Liver (tissue), 9 donors: ENCODE results near the gene BPIFB4. TPM values are rescaled to one million over a fixed set of nuclear protein-coding genes. Genes with fewer than 3 reads are reported as not detected.
"Not testable (repeated sequence)": the region's sequence is repeated elsewhere in the genome, so short reads cannot be mapped to it uniquely, and the experiment has no call there.

Source experiments
- DNase-seq: peaks from one replicate; pipeline ENCODE4 v3.0.0-alpha.2; 2017; ENCODE audit warnings: low spot score
- H3K27ac ChIP-seq, 2 donors: one replicate each; pipeline ENCODE4 v1.7.0; 2013; ENCODE audit warnings: inconsistent platforms in 2 of 2, low read length in 2 of 2, control low read depth in 1 of 2, low read depth in 1 of 2, mild to moderate bottlenecking in 1 of 2
- H3K27me3 ChIP-seq, 4 donors: one replicate each; pipeline versions ENCODE4 v1.6.1 to v1.7.0; 2013; ENCODE audit warnings: low read length in 3 of 4, inconsistent platforms in 1 of 4, mild to moderate bottlenecking in 1 of 4, moderate library complexity in 1 of 4; ENCODE audit not compliant: control insufficient read depth in 4 of 4, insufficient read depth in 4 of 4
- H3K36me3 ChIP-seq, 4 donors: one replicate each; pipeline versions ENCODE4 v1.6.1 to v1.7.0; 2013; ENCODE audit warnings: low read length in 3 of 4, mild to moderate bottlenecking in 3 of 4, low read depth in 1 of 4, moderate library complexity in 1 of 4; ENCODE audit not compliant: control insufficient read depth in 4 of 4, insufficient read depth in 3 of 4
- H3K4me1 ChIP-seq, 4 donors: one replicate each; pipeline versions ENCODE4 v1.6.1 to v1.7.0; 2013; ENCODE audit warnings: low read length in 3 of 4, mild to moderate bottlenecking in 3 of 4, moderate library complexity in 1 of 4; ENCODE audit not compliant: control insufficient read depth in 4 of 4, insufficient read depth in 4 of 4
- H3K4me3 ChIP-seq, 3 donors: one replicate each; pipeline versions ENCODE4 v1.6.1 to v1.7.0; 2013; ENCODE audit warnings: low read length in 3 of 3, control low read depth in 1 of 3, low read depth in 1 of 3, mild to moderate bottlenecking in 1 of 3
- H3K9ac ChIP-seq, 2 donors: one replicate each; pipeline ENCODE4 v1.7.0; 2013; ENCODE audit warnings: low read length in 2 of 2, mild to moderate bottlenecking in 2 of 2, moderate library complexity in 2 of 2, control low read depth in 1 of 2, low read depth in 1 of 2
- H3K9me3 ChIP-seq, 4 donors: one replicate each; pipeline versions ENCODE4 v1.6.1 to v1.7.0; 2013; ENCODE audit warnings: low read length in 3 of 4; ENCODE audit not compliant: control insufficient read depth in 4 of 4
- ATF3 ChIP-seq: IDR thresholded peaks from 2 replicates; pipeline ENCODE4 v1.6.1; 2016; ENCODE audit warnings: antibody characterized with exemption
- CTCF ChIP-seq: fragments of 150-350 bp; IDR thresholded peaks from 2 replicates; pipeline ENCODE4 v1.5.1; 2017; ENCODE audit warnings: improper control_type of control experiment, low read depth, low read length; ENCODE audit not compliant: missing input control
- FOXA1 ChIP-seq: IDR thresholded peaks from 2 replicates; pipeline ENCODE4 v1.6.1; 2016; ENCODE audit warnings: antibody characterized with exemption
- GABPA ChIP-seq, 2 donors: IDR thresholded peaks in 1 of 2; conservative IDR thresholded peaks in 1 of 2; 2 replicates each; pipeline ENCODE4 v1.6.1; 2016; ENCODE audit warnings: antibody characterized with exemption in 2 of 2, mild to moderate bottlenecking in 1 of 2, moderate library complexity in 1 of 2
- HNF4A ChIP-seq, 2 donors: conservative IDR thresholded peaks; 2 replicates each; pipeline ENCODE4 v1.6.1; 2016; ENCODE audit warnings: antibody characterized with exemption in 2 of 2, mild to moderate bottlenecking in 2 of 2
- JUND ChIP-seq, 2 donors: IDR thresholded peaks; 2 replicates each; pipeline ENCODE4 v1.6.1; 2016; ENCODE audit warnings: antibody characterized with exemption in 2 of 2
- MAX ChIP-seq: IDR thresholded peaks from 2 replicates; pipeline ENCODE4 v1.6.1; 2016; ENCODE audit warnings: antibody characterized with exemption
- RAD21 ChIP-seq, 2 donors: IDR thresholded peaks; 2 replicates each; pipeline ENCODE4 v1.6.1; 2016; ENCODE audit warnings: antibody characterized with exemption in 2 of 2, mild to moderate bottlenecking in 2 of 2
- REST ChIP-seq: IDR thresholded peaks from 2 replicates; pipeline ENCODE4 v1.6.1; 2016; ENCODE audit warnings: antibody characterized with exemption, mild to moderate bottlenecking
- RXRA ChIP-seq, 2 donors: IDR thresholded peaks; 2 replicates each; pipeline ENCODE4 v1.6.1; 2017 to 2018; ENCODE audit warnings: antibody characterized with exemption in 2 of 2, mild to moderate bottlenecking in 1 of 2
- TAF1 ChIP-seq: conservative IDR thresholded peaks from 2 replicates; pipeline ENCODE4 v1.6.1; 2016; ENCODE audit warnings: antibody characterized with exemption, mild to moderate bottlenecking
- YY1 ChIP-seq: IDR thresholded peaks from 2 replicates; pipeline ENCODE4 v1.6.1; 2016; ENCODE audit warnings: antibody characterized with exemption, mild to moderate bottlenecking
- ZBTB33 ChIP-seq: IDR thresholded peaks from 2 replicates; pipeline ENCODE4 v1.6.1; 2016; ENCODE audit warnings: antibody characterized with exemption
- WGBS: extraction: QIAGEN DNeasy Blood & Tissue Kit; methylation state at CpG from one replicate; pipeline ENCODE4 v1.1.7; 2013; 5-methylcytosine and 5-hydroxymethylcytosine counted together
- polyA plus RNA-seq, 2 donors: library from polyadenylated mRNA; stranded (reverse) in 1 of 2; unstranded in 1 of 2; fragments of 200-250 nt in 1 of 2; fragments of >200 nt in 1 of 2; fragmentation: Nextera tagmentation in 1 of 2; extraction: Ambion mirVana in 1 of 2; gene quantifications; one replicate each; pipeline versions ENCODE4 v1.2.1 to v1.2.3, GENCODE V29; 2013 to 2015
- total RNA-seq, 2 donors: library from RNA; depleted of rRNA; stranded (reverse); fragments of >200 nt; gene quantifications; one replicate each; pipeline ENCODE4 v1.2.3, GENCODE V29; 2014
- donor health status: healthy.
- donor health status: healthy.
- donor health status: healthy.
- donor health status: healthy.
- donor health status: healthy.

BPIFB4 gene
- total and polyA plus RNA-seq, 4 donors = 0.16 TPM; not detected in 3

GRCh38 chr20:33095902-33096584 lies 16.6 kb downstream of the BPIFB4 start:
- DNase-seq = peak; percentile 38
- H3K27me3 ChIP-seq, H3K9me3 ChIP-seq, H3K4me1 ChIP-seq, H3K9ac ChIP-seq, H3K4me3 ChIP-seq, H3K36me3 ChIP-seq, H3K27ac ChIP-seq: not testable (repeated sequence)
- WGBS = 45% methylated on average over 6 of the region's 6 CpGs
- peak; percentile 15 to 54 for TF ChIP-seq RXRA (IDR thresholded peaks at IDR 0.05)
- TF ChIP-seq RAD21 (IDR thresholded peaks at IDR 0.05) = peak; percentile 98 to 99
- peak; percentile 99 for TF ChIP-seq CTCF
- peak; percentile 89 for TF ChIP-seq REST
- TF ChIP-seq FOXA1 = peak; percentile 51

GRCh38 chr20:33097001-33097400 lies 17.6 kb downstream of the BPIFB4 start:
- 71% methylated on average over 4 of the region's 4 CpGs for WGBS
- Histone ChIP-seq H3K4me3 (no peak overlapping the region), H3K27ac (no peak overlapping the region), H3K9ac (no peak overlapping the region), H3K36me3 (no peaks in the 10 kb centered on the region), H3K4me1 (no peaks in the 10 kb centered on the region), H3K27me3 (no peaks in the 10 kb centered on the region), H3K9me3 (peaks cover 0 to 3% (median 0%) of the 10 kb centered on the region in 4 donors)
- DNase-seq = no peak
- TF ChIP-seq MAX = no peak
- TF ChIP-seq RAD21 (IDR thresholded peaks at IDR 0.05) = no peak
- no peak for TF ChIP-seq TAF1
- TF ChIP-seq GABPA (IDR thresholded peaks at IDR 0.05 in 1 of 2, conservative IDR thresholded peaks at IDR 0.05 in 1 of 2) = no peak
- TF ChIP-seq YY1 = no peak
- no peak for TF ChIP-seq FOXA1
- TF ChIP-seq ATF3 = no peak
- TF ChIP-seq JUND (IDR thresholded peaks at IDR 0.05) = no peak
- no peak for TF ChIP-seq CTCF
- TF ChIP-seq ZBTB33 = no peak
- no peak for TF ChIP-seq HNF4A (conservative IDR thresholded peaks at IDR 0.05)
